HepG2 (cell line): Measurements from ENCODE around the gene NT5C2. TPM values are rescaled to one million over a fixed set of nuclear protein-coding genes. Genes with fewer than 3 reads are reported as not detected.

Experiments
- ARNT2 ChIP-seq: sonication (generic); formaldehyde crosslinking; IDR thresholded peaks from 2 replicates; pipeline ENCODE4 v1.8.0; 2022; ENCODE audit warnings: mild to moderate bottlenecking, low read depth, missing genetic modification reagents, moderate library complexity
- CC2D1A ChIP-seq: sonication (generic); formaldehyde crosslinking; IDR thresholded peaks from 2 replicates; pipeline ENCODE4 v1.8.1; 2023; ENCODE audit warnings: mild to moderate bottlenecking, missing genetic modification reagents
- ETV6 ChIP-seq: sonication (generic); formaldehyde crosslinking; conservative IDR thresholded peaks from 2 replicates; pipeline ENCODE4 v1.4.0; 2020; ENCODE audit warnings: missing genetic modification reagents
- ISX ChIP-seq: sonication (generic); formaldehyde crosslinking; conservative IDR thresholded peaks from 2 replicates; pipeline ENCODE4 v1.5.0; 2020; ENCODE audit warnings: missing genetic modification reagents
- KLF16 ChIP-seq, 2 experiments: sonication (generic) in 1 of 2; formaldehyde crosslinking in 1 of 2; IDR thresholded peaks; 2 replicates each; pipeline versions ENCODE4 v1.6.1 to v1.8.0; 2016 to 2023; ENCODE audit warnings: missing genetic modification reagents in 2 of 2, missing compliant biosample characterization in 1 of 2
- NR1H2 ChIP-seq: sonication (generic); formaldehyde crosslinking; IDR thresholded peaks from 2 replicates; pipeline ENCODE4 v1.8.1; 2022; ENCODE audit warnings: low read depth, missing genetic modification reagents, borderline replicate concordance
- ONECUT2 ChIP-seq: sonication (generic); formaldehyde crosslinking; IDR thresholded peaks from 2 replicates; pipeline ENCODE4 v1.4.0; 2020; ENCODE audit warnings: missing genetic modification reagents
- RCOR2 ChIP-seq: IDR thresholded peaks from 2 replicates; pipeline ENCODE4 v1.6.1; 2016; ENCODE audit warnings: missing biosample characterization, missing genetic modification reagents
- REXO4 ChIP-seq: sonication (generic); formaldehyde crosslinking; IDR thresholded peaks from 2 replicates; pipeline ENCODE4 v1.8.0; 2022; ENCODE audit warnings: missing genetic modification reagents, mild to moderate bottlenecking, borderline replicate concordance
- SYNCRIP ChIP-seq: fragments of 200-400 bp; formaldehyde crosslinking; IDR thresholded peaks from 2 replicates; pipeline ENCODE4 v1.6.1; 2018; ENCODE audit warnings: mild to moderate bottlenecking, low read depth, low read length; ENCODE audit not compliant: insufficient read depth
- TAF1 ChIP-seq: sonication (generic); formaldehyde crosslinking; IDR thresholded peaks from 2 replicates; pipeline ENCODE4 v1.4.0; 2020; ENCODE audit warnings: missing genetic modification reagents
- U2AF1 ChIP-seq: fragments of 200-400 bp; formaldehyde crosslinking; optimal IDR thresholded peaks from 2 replicates; pipeline ENCODE3; 2017; ENCODE audit warnings: mild to moderate bottlenecking, low read depth, low read length
- ZBTB43 ChIP-seq: sonication (generic); formaldehyde crosslinking; conservative IDR thresholded peaks from 2 replicates; pipeline ENCODE4 v1.4.0; 2020; ENCODE audit warnings: missing genetic modification reagents
- ZFP1 ChIP-seq: IDR thresholded peaks from 2 replicates; pipeline ENCODE4 v1.6.1; 2016
- ZMYM2 ChIP-seq: sonication (generic); formaldehyde crosslinking; IDR thresholded peaks from 2 replicates; pipeline ENCODE4 v1.8.0; 2022; ENCODE audit warnings: mild to moderate bottlenecking, missing genetic modification reagents
- ZNF232 ChIP-seq: sonication (generic); formaldehyde crosslinking; IDR thresholded peaks from 2 replicates; pipeline ENCODE4 v1.4.0; 2020; ENCODE audit warnings: missing genetic modification reagents, borderline replicate concordance
- ZNF253 ChIP-seq: sonication (generic); formaldehyde crosslinking; IDR thresholded peaks from 2 replicates; pipeline ENCODE4 v1.8.0; 2022; ENCODE audit warnings: mild to moderate bottlenecking, missing genetic modification reagents, borderline replicate concordance
- ZNF329 ChIP-seq: sonication (generic); formaldehyde crosslinking; IDR thresholded peaks from 2 replicates; pipeline ENCODE4 v1.9.0; 2021; ENCODE audit warnings: low read depth, mild to moderate bottlenecking, missing genetic modification reagents
- ZNF367 ChIP-seq: sonication (generic); formaldehyde crosslinking; IDR thresholded peaks from 2 replicates; pipeline ENCODE4 v1.4.0; 2020; ENCODE audit warnings: missing genetic modification reagents, borderline replicate concordance
- ZNF567 ChIP-seq: sonication (generic); formaldehyde crosslinking; IDR thresholded peaks from 2 replicates; pipeline ENCODE4 v1.8.1; 2023; ENCODE audit warnings: mild to moderate bottlenecking, missing genetic modification reagents, borderline replicate concordance
- ZNF678 ChIP-seq: sonication (generic); formaldehyde crosslinking; IDR thresholded peaks from 2 replicates; pipeline ENCODE4 v1.4.0; 2020; ENCODE audit warnings: mild to moderate bottlenecking, missing genetic modification reagents
- ZNF83 ChIP-seq: sonication (generic); formaldehyde crosslinking; IDR thresholded peaks from 2 replicates; pipeline ENCODE4 v1.4.0; 2020; ENCODE audit warnings: missing genetic modification reagents, mild to moderate bottlenecking, borderline replicate concordance
- polyA plus RNA-seq, 8 experiments: library from polyadenylated mRNA; depleted of rRNA in 3 of 8; stranded (reverse) in 7 of 8; unstranded in 1 of 8; fragments of >200 nt; fragmentation: Illumina TruSeq in 4 of 8; extraction: Trizol in 4 of 8; gene quantifications; 2 replicates each; pipeline versions ENCODE4 v1.2.1 to v1.2.3, GENCODE V29; 2011 to 2016; ENCODE audit warnings: low read depth in 4 of 8, missing spikeins in 1 of 8, mixed read lengths in 1 of 8; ENCODE audit not compliant: insufficient read depth in 1 of 8
- total RNA-seq, 5 experiments: library from RNA; depleted of rRNA; stranded (reverse); fragments of >200 nt; fragmentation: Illumina TruSeq; extraction: Trizol; gene quantifications; 2 replicates each; pipeline ENCODE4 v1.2.3, GENCODE V29; 2016; ENCODE audit warnings: low read depth in 1 of 5
- TF ChIP-seq, protein P1 (sequence below): IDR thresholded peaks from 2 replicates; pipeline ENCODE4 v1.6.1; 2016; ENCODE audit warnings: low read depth, borderline replicate concordance
- TF ChIP-seq, protein P2 (sequence below): sonication (generic); formaldehyde crosslinking; IDR thresholded peaks from 2 replicates; pipeline ENCODE4 v1.4.0; 2020; ENCODE audit warnings: missing genetic modification reagents
- TF ChIP-seq, protein P3 (sequence below), 2 experiments: sonication (generic) in 1 of 2; formaldehyde crosslinking in 1 of 2; IDR thresholded peaks; 2 replicates each; pipeline versions ENCODE4 v1.4.0 to v1.6.1; 2018 to 2020; ENCODE audit warnings: missing genetic modification reagents in 2 of 2, borderline replicate concordance in 1 of 2, low read depth in 1 of 2, mild to moderate bottlenecking in 1 of 2, missing biosample characterization in 1 of 2

Gene NT5C2
- total and polyA plus RNA-seq, 2 of the 13 experiments (the other 11 are each of a cell fraction or from before 2014, with no cell fraction given) = 40.6 to 55.2 TPM

- TF ChIP-seq U2AF1 = no peak
- TF ChIP-seq, protein P1, sequence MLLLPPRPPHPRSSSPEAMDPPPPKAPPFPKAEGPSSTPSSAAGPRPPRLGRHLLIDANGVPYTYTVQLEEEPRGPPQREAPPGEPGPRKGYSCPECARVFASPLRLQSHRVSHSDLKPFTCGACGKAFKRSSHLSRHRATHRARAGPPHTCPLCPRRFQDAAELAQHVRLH (CRISPR knock-in tag) = 0 out of 2 replicates have a peak, but pooled peaks have one; percentile 12
- TF ChIP-seq RCOR2 (CRISPR knock-in tag) = peak; percentile 93
- no peak for TF ChIP-seq ZNF678
- no peak for TF ChIP-seq ISX (CRISPR knock-in tag)
- no peak for TF ChIP-seq ZNF253
- TF ChIP-seq ONECUT2 (CRISPR knock-in tag) = no peak
- peak; percentile 75 for TF ChIP-seq ZMYM2 (CRISPR knock-in tag)
- TF ChIP-seq ZNF367 (CRISPR knock-in tag) = no peak
- no peak for TF ChIP-seq ZNF232
- TF ChIP-seq SYNCRIP = no peak
- TF ChIP-seq NR1H2 = no peak
- no peak for TF ChIP-seq ZNF329 (CRISPR knock-in tag)
- TF ChIP-seq ARNT2 (CRISPR knock-in tag) = no peak
- TF ChIP-seq CC2D1A (CRISPR knock-in tag) = no peak
- TF ChIP-seq ZBTB43 (CRISPR knock-in tag) = no peak
- TF ChIP-seq ZNF83 (CRISPR knock-in tag) = no peak
- no peak for TF ChIP-seq KLF16 (CRISPR knock-in tag; IDR thresholded peaks at IDR 0.05)
- TF ChIP-seq ETV6 (CRISPR knock-in tag) = no peak
- TF ChIP-seq ZNF567 (CRISPR knock-in tag) = no peak
- TF ChIP-seq, protein P2, sequence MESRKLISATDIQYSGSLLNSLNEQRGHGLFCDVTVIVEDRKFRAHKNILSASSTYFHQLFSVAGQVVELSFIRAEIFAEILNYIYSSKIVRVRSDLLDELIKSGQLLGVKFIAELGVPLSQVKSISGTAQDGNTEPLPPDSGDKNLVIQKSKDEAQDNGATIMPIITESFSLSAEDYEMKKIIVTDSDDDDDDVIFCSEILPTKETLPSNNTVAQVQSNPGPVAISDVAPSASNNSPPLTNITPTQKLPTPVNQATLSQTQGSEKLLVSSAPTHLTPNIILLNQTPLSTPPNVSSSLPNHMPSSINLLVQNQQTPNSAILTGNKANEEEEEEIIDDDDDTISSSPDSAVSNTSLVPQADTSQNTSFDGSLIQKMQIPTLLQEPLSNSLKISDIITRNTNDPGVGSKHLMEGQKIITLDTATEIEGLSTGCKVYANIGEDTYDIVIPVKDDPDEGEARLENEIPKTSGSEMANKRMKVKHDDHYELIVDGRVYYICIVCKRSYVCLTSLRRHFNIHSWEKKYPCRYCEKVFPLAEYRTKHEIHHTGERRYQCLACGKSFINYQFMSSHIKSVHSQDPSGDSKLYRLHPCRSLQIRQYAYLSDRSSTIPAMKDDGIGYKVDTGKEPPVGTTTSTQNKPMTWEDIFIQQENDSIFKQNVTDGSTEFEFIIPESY = no peak
- TF ChIP-seq ZFP1 = no peak
- no peak for TF ChIP-seq REXO4 (CRISPR knock-in tag)
- TF ChIP-seq, protein P3, sequence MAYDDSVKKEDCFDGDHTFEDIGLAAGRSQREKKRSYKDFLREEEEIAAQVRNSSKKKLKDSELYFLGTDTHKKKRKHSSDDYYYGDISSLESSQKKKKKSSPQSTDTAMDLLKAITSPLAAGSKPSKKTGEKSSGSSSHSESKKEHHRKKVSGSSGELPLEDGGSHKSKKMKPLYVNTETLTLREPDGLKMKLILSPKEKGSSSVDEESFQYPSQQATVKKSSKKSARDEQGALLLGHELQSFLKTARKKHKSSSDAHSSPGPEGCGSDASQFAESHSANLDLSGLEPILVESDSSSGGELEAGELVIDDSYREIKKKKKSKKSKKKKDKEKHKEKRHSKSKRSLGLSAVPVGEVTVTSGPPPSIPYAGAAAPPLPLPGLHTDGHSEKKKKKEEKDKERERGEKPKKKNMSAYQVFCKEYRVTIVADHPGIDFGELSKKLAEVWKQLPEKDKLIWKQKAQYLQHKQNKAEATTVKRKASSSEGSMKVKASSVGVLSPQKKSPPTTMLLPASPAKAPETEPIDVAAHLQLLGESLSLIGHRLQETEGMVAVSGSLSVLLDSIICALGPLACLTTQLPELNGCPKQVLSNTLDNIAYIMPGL (CRISPR knock-in tag; IDR thresholded peaks at IDR 0.05; ENCODE audit: borderline replicate concordance in 1 of 2, low read depth in 1 of 2) = peak in 1 of 2 experiments; percentile 16; a peak in 1 of 4 replicates
- no peak for TF ChIP-seq TAF1 (CRISPR knock-in tag)
These were observed 71.9 kb downstream of the NT5C2 start (continued) for GRCh38 chr10:103120977-103121735.
